NT2/D1 (cell line): Measurements from ENCODE around the gene KCNH1.

Experiments
- SUZ12 ChIP-seq: IDR thresholded peaks from 2 replicates; pipeline ENCODE4 v1.6.1; 2011; ENCODE audit not compliant: insufficient read length, insufficient read depth; ENCODE audit errors: extremely low read depth
- YY1 ChIP-seq: IDR thresholded peaks from 2 replicates; pipeline ENCODE4 v1.6.1; 2011; ENCODE audit not compliant: insufficient read length, insufficient read depth
- ZNF274 ChIP-seq: IDR thresholded peaks from 2 replicates; pipeline ENCODE4 v1.6.1; 2011; ENCODE audit warnings: mild to moderate bottlenecking, low read depth, low read length

DNA sequence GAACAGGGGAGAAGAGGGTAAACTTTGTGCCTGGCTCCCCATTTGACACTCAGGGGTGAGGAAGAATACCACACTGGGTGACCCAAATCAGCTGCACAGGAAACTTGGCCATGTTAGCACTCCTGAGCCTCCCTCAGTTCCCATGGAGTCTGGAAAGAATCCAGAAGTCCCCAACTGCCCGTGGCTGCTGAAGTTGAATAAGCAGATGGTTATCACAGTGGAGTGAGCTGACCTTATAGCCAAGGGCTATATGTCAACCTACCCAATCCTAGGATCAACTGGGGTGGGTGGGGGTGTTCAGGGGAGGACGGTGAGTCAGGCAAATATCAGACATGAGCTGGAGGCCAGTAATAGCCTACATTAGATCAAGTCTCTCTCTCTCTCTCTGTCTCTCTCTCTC lies 20.4 kb downstream of the KCNH1 start:
- no peak for TF ChIP-seq ZNF274
- TF ChIP-seq YY1 = no peak
- no peak for TF ChIP-seq SUZ12
